GM12892 (cell line): Measurements from ENCODE around the gene FARP1.

Experiments
- DNase-seq: peaks from one replicate; pipeline ENCODE4 v3.0.0; 2011; ENCODE audit not compliant: insufficient read length
- FAIRE-seq: peaks from 2 replicates; lab custom pipeline; 2011; peaks lifted over from hg19 to GRCh38; lab: Jason Lieb, UNC
- POLR2A ChIP-seq: IDR thresholded peaks from 2 replicates; pipeline ENCODE4 v1.6.1; 2011; ENCODE audit warnings: low read depth, low read length, control low read depth
- POLR2AphosphoS5 ChIP-seq: IDR thresholded peaks from 2 replicates; pipeline ENCODE4 v1.6.1; 2011; ENCODE audit warnings: low read depth, low read length, control low read depth
- TAF1 ChIP-seq: IDR thresholded peaks from 2 replicates; pipeline ENCODE4 v1.6.1; 2011; ENCODE audit warnings: low read depth, mild to moderate bottlenecking, control low read depth, low read length, borderline replicate concordance

The FARP1 gene

DNA sequence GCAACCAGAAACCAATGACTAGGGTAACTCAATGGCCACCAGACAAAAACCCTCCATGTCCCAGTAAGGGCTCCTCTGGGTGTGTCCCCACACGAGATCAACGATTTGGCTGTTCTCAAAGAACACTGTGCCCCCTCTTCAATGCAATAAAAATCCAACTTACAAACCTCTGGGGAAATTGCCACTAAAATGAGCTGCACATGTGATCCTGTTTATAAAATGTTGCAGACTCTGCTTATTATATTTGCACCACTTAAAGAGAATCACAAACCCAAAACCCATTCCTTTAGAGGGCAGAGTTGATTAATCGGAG, 353.5 kb downstream of the FARP1 start:
- FAIRE-seq (no peak), DNase-seq (no peak)
- no peak for TF ChIP-seq POLR2AphosphoS5
- no peak for TF ChIP-seq POLR2A
- TF ChIP-seq TAF1: no peak

DNA sequence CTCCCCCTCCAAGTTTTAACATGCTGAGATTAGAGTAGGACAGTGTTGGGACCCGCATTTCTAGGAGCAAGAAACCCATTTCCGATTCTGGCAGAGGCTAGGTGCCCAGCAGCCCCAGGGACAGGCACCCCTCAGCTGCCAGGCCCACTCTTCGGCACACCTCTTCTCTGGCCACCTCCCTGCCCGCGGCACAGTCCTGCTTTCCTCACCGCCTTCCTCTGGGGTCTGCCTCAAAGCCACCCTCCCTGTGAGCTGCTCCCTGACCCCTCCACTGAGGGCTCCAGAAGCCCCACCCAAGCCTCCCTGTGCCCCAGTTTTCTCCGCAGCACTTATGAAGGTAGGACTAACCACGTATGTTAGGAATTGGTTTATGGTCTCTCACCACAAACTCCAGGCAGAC, 354.1 kb downstream of the FARP1 start:
- FAIRE-seq: no peak

DNA sequence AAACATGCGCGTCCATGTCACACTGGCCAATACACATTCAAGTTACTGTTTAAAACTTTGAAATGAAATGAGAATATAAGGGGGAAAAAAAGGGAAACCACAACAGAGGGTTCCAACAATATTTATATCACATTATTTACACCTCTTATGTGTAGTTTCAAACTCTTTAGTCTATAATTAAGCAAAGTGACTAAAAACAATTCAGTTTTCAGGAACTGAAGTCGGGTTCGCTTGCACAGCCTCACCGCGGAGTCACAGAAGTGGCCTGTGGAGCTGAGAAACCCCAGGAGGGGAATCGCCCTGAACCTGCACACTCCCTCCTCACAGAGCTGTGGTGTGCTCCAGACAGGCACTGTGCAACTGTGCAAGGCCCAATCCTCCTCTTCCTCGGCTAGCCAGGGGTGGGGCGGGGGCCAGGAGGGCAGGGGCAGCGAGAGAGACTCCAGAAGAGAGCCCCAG, 358.1 kb downstream of the FARP1 start:
- DNase-seq (peak; percentile 58), FAIRE-seq (peak; percentile 76)
- TF ChIP-seq POLR2AphosphoS5 (no peak), TAF1 (no peak), POLR2A (no peak)

More for the DNA sequence above, 354.1 kb downstream of the FARP1 start:
- DNase-seq: no peak
- TF ChIP-seq TAF1 (no peak), POLR2A (no peak), POLR2AphosphoS5 (no peak)

DNA sequence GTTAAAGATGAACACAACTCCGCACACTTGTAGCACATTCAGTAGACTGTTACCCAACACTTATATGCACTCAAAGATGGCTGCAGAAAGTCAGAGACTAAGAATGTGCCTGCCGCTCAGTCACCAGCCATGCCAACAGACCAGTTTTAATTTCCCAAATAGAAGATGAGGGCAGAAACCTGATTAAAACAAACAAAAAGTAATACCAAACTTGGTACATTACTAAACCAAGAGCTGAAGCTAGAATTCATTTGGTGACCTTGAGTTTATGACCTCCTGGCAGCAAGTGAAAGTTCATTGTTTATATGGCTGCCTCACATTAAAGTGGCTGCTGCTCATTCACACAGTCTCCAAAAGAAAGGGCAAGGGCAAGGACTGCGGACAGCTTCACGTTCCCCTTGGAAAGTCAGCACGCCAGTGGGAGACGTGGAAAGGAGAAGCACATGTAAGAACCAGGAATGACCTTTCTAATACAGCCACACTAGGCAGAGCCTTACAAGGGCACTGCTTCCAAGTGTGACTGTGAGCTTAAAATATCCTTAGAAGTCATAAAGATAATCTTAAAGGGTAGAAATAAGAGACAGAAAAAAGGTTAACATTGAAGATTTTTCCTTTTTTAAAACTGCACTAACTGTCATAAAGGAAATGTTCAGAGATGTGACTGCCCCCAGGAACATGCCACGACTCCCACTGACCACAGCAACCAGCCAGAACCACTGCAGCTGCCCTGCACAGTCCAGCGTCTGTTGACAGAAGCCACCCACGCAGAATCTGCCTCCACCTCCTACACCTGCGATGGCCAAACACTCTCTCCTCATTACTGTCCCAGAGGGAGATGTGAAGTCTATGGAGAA, 360.5 kb downstream of the FARP1 start:
- TF ChIP-seq POLR2AphosphoS5: no peak
- TF ChIP-seq POLR2A: no peak
- TF ChIP-seq TAF1: no peak
- no peak for FAIRE-seq
- no peak for DNase-seq

DNA sequence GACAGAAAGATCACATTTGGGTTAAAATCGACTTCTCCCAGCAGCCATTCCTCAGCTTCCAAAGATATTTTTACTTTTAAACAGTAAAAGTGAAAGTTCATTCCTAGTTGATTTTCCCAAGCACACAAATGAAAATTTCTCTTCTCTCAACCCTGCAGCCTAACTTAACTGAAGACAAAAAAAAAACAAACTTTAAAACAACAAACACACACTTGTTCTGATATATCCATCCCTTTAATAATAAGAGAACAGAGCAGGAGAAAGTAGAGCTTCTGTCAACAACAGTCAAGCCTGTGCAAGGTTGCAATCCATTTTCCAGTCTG, 361.1 kb downstream of the FARP1 start:
- no peak for TF ChIP-seq POLR2AphosphoS5
- DNase-seq (no peak), FAIRE-seq (no peak)

DNA sequence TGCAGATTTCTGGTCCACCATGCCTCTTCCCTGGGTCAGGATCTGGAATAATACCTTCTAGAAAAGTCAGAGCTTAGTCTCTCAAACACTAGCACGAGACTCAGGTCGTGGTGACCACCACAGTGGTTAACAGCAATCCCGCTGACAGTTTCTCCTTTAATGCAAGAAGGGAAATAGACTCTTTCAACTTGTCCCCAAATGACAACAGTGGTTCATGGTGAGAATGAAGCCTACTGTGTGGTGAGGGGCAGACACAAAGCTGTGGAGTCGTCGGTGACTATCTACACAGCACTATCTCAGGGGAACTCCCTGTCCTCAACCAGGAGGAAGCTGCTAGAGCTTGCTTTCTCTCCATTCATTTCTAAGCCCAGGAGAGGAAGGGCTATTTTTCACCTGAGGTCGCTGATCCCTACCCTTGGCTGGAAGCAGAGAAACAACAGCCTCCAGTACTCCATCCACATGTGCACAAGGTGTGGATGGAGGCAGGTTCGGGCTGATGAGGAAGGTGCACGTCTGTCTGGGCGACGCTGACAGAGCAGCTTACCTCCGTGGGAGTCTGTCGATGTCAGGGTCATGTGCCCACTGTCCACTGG, 361.6 kb downstream of the FARP1 start:
- TF ChIP-seq POLR2AphosphoS5 (no peak), TAF1 (no peak), POLR2A (no peak)
- no peak for DNase-seq
- FAIRE-seq: peak; percentile 38
